ENCODE measurements around the gene CREB1.

Gene CREB1

DNA sequence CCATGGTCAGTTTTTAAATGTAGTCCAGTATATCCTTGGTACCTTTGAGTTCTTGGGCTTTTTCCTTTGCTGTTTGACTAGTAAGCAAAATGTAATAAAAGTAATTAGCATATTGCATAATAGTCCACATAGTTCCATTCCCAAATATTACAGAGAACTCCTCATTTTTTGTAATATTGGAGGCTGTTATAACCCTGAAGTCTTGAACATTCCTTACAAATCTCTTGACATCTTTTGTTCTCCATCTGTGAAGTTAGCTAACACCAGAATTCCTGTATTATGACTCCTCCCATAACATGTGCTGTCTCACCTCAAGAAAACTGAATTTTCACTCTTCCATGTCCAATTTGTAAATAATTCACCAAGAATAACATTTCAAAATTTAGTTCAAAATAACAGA lies 17.1 kb downstream of the CREB1 start:
- no peak for DNase-seq

DNA sequence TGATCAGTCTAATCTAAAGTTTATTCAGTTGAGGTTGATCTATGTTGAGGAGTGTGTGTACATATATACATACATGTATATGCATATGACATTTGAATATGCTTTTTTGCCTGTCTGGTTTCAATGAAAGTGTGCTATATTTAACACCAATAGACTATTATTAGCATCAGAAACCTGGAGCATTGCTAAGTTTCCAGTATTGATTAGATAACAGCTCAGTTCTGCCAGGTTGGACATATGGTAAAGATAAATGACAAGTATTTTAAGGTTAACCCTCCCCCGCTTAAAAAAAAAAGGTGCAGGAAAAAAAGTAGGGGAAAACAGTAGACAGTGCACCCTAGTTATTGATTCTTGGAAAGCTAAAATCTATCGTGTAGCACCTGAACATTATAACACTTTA lies 19.4 kb downstream of the CREB1 start:
- DNase-seq, result no peak

DNA sequence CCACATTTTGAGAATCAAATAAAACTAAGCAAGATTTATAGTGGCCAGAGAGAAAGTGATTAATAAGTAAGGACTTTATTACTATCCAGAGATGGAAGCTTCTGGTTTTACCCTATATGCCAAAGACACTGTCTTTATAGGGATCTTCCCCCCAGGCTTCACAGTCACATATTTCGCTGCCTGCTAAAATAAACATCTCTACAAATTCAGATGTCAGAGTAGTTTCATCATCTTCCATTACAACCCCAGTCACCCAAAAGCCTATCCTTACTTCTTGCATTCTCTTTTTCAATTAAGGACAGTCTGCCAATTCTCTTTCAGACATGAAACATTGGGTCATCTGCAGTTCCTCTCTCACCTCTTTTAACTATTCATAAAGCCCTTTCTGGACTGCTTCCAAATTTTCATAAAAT lies 28.3 kb downstream of the CREB1 start:
- no peak for DNase-seq

DNA sequence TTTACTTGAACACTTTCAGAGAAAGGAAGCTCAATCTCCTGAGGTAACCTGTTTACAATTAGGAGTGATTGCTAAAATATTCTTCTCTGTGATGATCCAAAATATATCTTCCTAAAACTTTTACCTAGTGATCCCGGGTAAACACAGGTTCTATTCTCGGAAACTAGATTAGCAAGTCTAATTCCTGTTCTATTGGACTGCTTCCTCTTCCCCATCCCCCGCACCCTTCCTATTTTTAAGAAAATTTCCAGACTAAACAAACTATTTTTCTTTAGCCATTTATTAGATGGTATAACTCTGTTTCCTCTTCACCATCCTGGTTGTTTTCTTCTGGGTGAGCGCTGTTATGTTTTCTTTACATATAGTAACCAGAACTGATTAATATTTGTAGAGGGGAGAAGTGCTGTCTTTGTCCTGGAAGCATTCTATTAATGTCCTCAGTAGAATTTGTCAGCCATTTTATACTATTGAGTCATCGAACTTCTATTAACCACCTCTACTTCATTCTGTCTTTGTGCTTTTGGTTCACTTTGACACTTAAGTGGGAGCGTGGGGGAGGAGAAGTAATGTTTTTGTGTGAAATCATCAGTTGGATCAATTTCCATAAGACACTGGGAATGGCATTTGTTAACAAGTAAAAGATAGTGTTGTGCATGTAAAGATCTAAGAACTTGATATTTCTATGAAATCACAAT lies 31.8 kb downstream of the CREB1 start:
- no peak for DNase-seq

DNA sequence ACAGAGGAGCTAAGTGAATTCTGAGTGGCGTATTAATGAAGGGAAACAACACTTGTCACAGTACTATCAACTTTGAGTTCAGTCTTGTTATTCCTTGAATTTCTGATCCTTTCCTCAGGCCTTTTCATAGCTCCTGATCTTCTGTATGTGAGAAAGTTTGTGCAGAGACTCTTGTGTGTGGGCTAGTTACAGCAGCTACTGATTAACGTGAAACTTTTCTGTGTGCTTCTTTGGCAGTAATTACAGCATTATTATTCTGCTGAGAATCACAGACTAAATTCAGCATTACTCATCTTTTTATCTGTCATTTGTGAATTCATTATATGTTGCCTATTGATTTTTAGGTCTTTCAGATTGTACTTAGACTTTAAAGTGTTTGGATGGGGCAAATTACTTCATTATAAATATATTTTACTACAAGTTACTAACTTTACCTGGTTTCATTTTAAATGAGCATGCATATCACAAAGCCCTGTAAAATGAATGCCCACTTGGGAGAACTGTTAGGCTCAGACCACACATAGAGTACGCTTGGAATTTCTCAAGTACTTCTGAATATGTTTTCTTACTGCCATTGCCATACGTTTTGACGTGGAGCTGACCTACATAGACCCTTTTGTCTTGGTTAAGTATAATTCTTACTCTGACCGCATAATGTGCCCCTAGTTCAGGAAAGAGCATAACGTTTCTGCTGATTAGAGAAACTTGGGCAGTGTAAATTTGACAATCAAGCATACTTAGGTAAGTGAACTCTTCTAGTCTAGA lies 36.2 kb downstream of the CREB1 start:
- DNase-seq, result no peak

DNA sequence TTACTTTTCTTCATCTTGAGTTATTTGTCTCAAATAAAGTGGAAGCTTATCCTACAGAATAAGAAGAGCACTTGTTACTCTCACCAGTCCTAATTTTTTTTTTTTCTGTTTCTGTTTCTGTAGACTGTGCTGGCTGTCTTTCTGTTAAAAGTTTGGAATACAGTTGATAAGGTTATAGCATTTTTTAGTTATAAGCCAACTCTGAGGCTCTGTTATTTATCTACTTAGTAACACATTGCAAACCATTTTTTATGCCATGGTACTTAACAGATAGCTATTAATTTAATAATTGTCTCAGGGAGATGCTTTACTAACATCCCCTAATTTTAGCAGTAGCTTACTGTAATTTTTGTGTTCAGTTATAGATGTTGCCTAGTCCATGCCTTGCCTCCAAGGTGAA lies 37.9 kb downstream of the CREB1 start:
- DNase-seq, result no peak

DNA sequence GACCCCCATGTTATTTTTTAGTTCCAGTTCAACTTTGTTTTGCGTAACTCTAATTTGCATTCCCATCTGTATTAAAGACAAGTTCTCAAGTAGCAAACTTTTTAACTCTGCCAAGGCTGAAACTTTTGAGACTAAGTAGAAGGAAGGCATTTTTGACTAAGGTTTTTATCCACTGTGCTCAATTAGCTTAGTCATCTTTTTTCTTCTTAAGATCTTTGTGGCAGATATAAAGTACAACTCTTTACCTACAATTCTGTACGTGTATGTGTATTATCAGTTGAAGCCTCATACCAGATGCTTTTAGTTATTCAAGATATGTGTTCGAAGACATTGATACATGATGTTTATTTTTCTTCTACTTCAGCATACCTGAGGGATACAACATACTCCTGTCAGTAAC lies 41.6 kb downstream of the CREB1 start:
- DNase-seq, result no peak

DNA sequence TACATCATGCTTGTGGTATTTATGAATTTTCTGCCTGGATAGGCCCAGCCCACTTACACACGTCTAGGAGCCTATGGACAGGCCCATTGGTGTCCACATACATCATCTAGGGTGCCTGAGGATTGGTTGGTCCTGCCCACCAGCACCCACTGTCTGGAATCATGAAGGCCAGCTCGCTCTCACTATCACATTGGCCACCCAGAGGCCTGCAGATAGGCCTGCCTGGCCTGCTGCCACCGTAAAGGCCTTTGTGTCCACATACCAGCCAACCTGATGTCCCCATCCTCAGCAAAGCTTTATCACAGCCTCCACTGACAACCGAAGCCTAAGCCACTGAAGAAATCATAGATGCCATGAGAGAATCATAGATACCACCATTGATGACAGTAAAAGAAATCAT lies 55.2 kb downstream of the CREB1 start:
- DNase-seq, result no peak

DNA sequence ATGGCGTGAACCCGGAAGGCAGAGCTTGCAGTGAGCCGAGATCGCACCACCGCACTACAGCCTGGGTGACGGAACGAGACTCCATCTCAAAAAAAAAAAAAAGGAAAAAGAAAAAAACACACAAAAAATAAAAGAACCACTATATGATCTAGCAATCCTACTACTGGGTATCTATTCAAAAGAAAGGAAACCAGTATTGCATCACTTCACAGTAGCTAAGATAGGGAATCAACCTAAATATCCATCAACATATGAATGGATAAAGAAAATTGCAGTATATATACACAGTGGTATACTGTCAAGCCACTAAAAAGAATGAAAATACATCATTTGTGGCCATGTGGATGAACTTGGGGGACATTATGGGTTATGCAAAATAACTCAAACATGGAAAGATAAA lies 57.5 kb downstream of the CREB1 start:
- DNase-seq, result no peak

DNA sequence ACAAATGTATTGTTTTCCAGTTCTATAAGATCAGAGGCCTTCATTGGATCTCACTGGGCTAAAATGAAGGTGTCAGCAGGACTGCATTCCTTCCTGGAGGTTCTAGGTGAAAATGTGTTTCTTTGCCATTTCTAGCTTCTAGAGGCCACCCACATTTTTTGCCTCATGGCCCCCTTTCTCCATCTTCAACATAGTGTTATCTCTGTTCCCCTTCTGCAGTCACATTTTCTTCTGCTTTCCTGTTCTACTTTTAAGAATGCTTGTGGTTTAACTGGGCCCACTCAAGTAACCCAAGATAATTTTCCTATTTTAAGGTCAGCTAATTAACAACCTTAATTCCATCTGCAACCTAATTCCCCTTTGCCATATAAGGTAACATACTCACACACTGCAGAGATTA lies 59.4 kb downstream of the CREB1 start:
- DNase-seq, result no peak

DNA sequence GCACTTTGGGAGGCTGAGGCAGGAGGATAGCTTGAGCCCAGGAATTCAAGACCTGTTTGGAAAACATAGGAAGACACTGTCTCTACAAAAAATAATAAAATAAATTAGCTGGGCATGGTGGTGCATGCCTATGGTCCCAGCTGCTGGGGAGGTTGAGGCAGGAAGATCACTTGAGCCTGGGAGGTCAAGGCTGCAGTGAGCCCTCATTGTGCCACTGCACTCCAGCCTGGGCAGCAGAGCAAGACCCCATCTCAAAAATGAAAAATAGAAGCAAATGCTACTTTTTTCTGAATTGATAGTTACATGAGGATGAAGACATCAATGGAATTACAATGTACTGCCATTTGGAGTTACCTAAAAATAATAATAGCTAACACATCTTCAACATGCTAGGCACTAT lies 63.5 kb downstream of the CREB1 start:
- DNase-seq, result no peak

DNA sequence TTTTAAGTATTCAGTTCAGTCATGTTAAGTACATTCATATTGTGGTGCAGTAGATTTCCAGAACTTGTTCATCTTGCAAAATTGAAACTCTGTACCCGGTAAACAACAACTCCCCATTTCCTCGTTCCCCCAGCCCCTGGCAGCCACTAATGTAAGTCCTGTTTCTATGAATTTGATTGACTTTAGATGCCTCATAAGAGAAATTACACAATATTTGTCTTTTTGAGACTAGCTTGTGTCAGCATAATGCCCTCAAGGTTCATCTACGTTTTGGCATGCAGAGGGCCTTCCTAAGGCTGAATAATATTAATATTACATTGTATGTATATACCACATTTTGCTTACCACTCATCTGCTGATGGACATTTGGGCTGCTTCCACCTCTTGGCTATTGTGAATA lies 64.5 kb downstream of the CREB1 start:
- DNase-seq, result no peak

DNA sequence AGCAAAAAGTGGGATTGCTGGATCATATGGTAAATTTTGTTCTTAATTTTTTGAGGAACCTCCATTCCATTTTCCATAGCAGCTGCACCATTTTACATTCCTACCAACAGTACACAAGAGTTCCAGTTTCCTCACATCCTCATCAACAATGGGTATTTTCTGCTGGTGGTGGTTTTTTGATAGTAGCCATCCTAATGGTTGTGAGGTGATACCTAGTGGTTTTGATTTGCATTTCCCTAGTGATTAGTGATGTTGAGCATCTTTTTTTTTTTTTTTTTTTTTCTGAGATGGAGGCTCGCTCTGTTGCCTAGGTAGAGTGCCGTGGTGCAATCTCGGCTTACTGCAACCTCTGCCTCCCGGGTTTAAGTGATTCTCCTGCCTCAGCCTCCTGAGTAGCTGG lies 65.0 kb downstream of the CREB1 start:
- no peak for DNase-seq

DNA sequence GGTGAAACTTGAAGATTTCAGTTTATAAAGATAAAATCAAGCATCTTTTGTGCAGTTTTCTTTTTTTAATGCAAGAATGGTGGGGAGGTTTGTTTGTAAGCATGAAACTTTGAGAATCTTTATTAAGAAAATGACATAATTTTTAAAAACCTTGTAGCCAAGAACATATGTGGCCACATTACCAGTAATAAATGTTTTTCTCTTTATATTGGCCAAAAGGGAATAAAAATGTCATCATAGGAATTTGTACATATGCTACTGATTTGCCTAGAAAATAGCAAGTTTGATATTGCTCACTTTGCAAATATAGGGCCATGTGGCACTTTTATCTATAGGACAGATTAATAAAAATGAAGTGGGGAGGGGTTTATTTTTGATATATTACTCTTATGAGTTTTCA lies 69.9 kb downstream of the CREB1 start:
- no peak for DNase-seq

DNA sequence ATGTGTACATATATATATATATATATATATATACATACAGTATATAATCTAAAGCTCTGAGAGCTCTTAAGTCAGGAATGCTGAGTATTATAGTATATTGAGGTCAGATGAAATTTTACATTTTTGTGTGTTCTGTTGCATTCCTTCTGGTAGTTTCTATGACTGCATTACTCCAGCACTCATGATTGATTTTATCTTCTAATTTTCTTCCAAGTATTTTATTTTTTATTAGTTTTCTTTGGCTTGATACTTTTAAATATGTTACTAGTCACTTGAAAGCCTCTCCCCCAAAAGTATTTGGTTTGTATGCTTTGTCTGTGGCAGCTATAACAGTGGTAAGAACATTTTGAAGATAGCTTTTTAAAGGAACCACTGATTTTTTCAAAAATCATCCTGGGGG lies 70.5 kb downstream of the CREB1 start:
- DNase-seq, result no peak

DNA sequence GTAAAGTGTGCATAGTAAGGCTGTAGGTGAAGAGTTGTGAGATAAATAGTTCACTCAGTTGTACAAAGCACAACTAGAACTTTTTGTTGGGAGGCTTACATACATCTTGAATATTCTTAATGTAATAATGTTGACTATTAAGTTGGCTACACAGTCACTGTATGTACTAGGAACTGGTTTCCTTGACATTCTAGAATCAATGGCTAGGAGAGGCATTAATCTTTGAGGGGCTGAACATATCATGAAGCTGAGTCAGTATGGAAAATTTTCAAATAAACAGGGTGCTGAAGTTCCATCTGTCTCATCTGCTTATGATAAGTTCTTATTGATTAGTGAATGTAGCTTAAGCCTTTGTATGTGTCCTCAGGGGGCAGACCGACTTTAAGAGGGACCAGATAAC lies 72.0 kb downstream of the CREB1 start:
- no peak for DNase-seq

DNA sequence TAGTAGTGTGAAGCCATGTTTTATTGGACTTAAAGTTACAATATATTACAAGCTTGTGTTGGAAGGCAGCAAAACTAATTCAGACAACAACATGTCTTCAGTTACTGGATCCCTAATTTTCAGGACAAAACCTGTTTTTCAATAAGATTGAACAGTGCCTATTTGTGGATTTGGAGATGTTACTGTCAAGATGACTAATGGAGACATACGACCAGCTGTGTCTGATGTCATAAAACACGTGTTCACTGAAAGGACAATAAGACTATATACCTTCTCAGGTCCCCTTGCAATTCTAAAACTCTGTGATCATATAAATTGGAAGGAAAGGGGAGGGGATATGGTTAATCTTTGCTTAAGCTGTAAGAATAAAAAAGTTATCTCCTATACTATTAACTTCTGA lies 73.7 kb downstream of the CREB1 start:
- no peak for DNase-seq

DNA sequence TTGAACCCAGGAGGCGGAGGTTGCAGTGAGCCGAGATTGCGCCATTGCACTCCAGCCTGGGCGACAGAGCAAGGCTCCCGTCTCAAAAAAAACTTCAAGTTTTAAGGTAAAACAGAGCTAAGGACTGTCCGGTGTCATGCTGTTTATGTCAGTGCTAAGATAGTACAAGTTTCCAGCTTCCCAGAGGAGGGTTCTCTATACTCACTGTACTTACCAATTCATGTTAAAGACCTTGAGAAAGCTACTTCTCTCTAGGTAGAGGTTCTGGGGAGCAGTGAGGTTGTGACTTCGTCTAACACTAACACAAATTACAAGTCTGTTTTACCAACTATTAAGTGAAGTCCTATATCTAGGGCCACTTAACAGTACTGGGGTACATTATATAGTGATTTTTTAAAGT lies 76.6 kb downstream of the CREB1 start:
- no peak for DNase-seq

DNA sequence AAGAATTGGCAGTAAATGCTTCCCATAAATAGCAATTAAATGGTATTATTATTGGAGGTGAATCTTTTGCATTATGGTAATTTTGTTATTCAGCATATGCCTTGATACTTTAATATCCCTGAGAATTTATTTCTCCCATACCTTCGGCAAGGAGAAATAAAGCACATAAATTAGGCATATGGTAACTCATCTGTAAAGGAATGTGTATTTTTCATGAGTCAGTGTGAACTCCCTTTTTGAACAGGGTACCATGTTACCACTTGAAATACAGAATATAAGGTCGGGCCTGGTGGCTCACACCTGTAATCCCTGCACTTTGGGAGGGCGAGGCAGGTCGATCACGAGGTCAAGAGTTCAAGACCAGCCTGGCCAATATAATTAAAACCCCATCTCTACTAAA lies 77.1 kb downstream of the CREB1 start:
- DNase-seq, result no peak

DNA sequence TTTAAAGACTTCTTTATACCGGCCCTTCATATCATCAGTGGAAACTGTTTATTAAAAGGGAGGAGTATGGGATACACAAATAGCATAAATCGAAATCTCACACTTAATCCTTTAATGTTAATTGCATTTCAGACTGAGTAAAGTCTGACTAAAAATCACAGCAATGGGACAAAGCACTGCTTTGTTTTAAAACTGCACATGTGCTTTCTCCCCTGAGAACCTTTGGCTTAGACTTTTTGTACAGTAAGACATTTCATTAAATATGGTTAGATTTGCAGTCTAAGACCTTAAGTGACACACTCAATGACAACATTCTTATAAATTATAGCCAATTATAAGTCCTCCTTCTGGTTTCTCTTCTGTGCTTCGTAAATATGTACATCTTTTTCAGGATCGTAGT lies 83.0 kb downstream of the CREB1 start:
- DNase-seq, result no peak

DNA sequence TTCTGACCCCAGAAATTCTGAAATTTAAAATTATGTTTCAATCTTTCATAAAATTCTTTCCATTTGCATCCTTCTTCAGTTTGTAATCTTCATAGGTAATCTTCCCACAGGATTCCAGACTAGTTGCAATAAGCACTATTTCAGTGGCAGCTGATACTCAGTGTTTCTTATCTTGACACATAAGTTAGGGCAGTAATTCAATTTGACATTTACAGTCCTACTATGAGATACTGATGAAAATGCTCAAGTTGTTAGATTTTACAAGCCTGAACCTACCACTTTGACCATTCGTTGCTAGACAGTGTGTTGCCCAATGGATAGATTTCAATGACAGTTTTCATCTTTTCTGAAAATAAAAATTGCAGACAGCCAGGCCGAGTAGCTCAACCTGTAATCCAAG lies 85.1 kb downstream of the CREB1 start:
- no peak for DNase-seq

DNA sequence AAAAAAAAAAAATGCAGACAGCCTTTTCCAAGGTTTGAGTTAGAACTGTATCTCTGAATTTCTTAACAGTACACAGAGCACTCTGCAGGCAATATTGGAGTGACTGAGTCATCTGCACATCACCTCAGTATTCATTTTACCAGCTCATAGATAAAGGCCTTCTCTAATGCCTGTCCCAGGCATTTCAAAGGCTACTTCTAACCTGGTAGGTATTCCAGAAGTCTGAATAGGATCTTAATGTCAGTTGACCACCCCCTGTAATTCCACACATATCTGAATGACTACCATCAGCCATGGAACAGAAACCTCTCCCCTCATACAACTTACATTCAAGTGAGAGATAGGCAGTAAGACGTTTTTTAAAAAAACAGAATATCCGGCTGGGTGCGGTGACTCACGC lies 86.4 kb downstream of the CREB1 start:
- no peak for DNase-seq

DNA sequence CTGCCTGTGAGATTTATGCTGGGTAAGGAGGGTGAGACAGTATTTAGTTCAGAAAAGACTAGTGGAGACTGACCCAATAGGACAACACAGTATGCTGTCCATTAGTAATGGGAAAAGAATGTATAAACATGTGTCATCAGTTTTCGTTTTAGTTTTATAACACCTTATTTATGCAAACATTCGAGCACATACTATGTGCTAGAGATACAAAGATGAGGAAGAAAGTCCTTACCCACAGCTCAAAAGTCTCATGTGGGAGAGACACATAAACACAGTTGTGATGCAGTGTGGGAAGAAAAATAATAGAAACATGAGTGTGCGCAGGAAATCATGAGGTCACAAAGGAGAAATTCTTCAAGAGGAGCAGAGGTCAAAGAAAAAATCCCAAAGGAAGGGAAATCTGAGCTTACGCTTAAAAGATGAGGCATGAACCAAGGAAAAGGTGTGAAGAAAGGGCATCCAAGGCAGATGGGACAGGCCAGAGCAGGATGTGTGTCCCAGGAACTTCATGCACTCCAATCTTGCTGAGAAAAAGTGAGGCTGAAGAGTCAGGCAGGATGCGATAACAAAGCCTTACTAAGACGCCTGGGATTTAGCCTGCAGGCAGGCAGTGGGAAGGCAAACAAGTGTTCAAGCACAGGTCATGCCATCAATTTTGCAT lies 87.4 kb downstream of the CREB1 start:
- no peak for DNase-seq

DNA sequence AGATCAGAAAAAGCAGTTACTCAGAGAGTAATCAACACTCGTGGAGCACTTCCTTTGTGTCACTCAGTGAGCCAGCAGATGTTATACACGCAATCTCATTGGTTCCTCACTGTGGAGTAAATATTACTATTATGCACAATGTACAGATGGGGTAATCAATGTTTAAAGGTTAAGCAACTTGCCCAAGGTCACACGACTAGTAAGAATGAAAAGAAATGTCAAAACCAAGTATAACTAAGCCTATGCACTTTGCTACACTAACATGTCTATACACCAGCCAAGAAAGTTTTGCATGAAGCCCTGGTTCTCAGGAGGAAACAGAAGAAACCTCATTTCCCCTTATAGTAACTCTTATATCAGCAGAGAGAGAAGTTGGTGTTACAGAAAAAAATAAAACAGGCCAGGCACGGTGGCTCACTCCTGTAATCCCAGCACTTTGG lies 90.0 kb downstream of the CREB1 start:
- no peak for DNase-seq
